ENCODE measurements around the gene HOXB2. TPM values are rescaled to one million over a fixed set of nuclear protein-coding genes. Genes with fewer than 3 reads are reported as not detected.

HOXB2 gene
- 1.3 to 3.7 TPM (median 2.0 TPM) in 3 replicates for total RNA-seq (2021)
- Bru-seq, nascent RNA, result percentile 45 among the genes with signal in this experiment
- long read RNA-seq, experiment 1, partial matches to known transcripts, result 0 of 1 reads
- long read RNA-seq, experiment 1, other reads (novel, unspliced or antisense), result 0 of 1 reads
- long read RNA-seq, experiment 2, partial matches to known transcripts, result 0 of 1 reads
- long read RNA-seq, experiment 2, other reads (novel, unspliced or antisense), result 0 of 1 reads
- long read RNA-seq, experiment 3, result 0 reads

- H3K9me3 Mint-ChIP-seq, result no peaks in the 10 kb centered on the region
- no peak for ATAC-seq
- CTCF ChIA-PET, result no interaction called here
- H3K36me3 Mint-ChIP-seq, result no peaks in the 10 kb centered on the region
- H3K27ac Mint-ChIP-seq, result no peak within 1 kb of the TSS
- H3K27me3 Mint-ChIP-seq (ENCODE audit: low read depth), result peaks cover 99% of the 10 kb centered on the region; the same call in 1 of the 2 replicates
- peaks cover 80% of the 10 kb centered on the region for H3K4me1 Mint-ChIP-seq
- peak within 1 kb of the TSS; percentile 69 for H3K4me3 Mint-ChIP-seq
- POLR2A ChIA-PET, result no interaction called here
- no peak for TF ChIP-seq AFF4 (CRISPR knock-in tag; IDR thresholded peaks at IDR 0.05; ENCODE audit: borderline replicate concordance)
- no peak for TF ChIP-seq ATF1 (CRISPR knock-in tag; IDR thresholded peaks at IDR 0.05)
- TF ChIP-seq ZNF138 (CRISPR knock-in tag; conservative IDR thresholded peaks at IDR 0.05), result no peak
- no peak for TF ChIP-seq HMGXB4 (CRISPR knock-in tag; IDR thresholded peaks at IDR 0.05)
- peak; percentile 41; the same call in 1 of the 2 replicates for TF ChIP-seq USF2 (CRISPR knock-in tag; IDR thresholded peaks at IDR 0.05)
- TF ChIP-seq MXD4 (CRISPR knock-in tag; IDR thresholded peaks at IDR 0.05; ENCODE audit: borderline replicate concordance), result no peak
- TF ChIP-seq STAT6 (CRISPR knock-in tag; conservative IDR thresholded peaks at IDR 0.05; ENCODE audit: low read depth), result no peak
- TF ChIP-seq PREB (CRISPR knock-in tag; IDR thresholded peaks at IDR 0.05; ENCODE audit: borderline replicate concordance), result no peak
- TF ChIP-seq NFYB (CRISPR knock-in tag; conservative IDR thresholded peaks at IDR 0.05; ENCODE audit: low read depth), result peak; percentile 55; the same call in 1 of the 2 replicates
- no peak for TF ChIP-seq CDX4 (CRISPR knock-in tag; IDR thresholded peaks at IDR 0.05; ENCODE audit: borderline replicate concordance)
- no peak for DNase-seq (ENCODE audit: low spot score)
These were observed at the start of gene HOXB2 for GRCh38 chr17:48545022-48545375. Gene HOXB2, minus strand, starts transcription at chr17:48545109. Its CDS starts 198 bp downstream, at chr17:48544911.

GRCh38 chr17:48593840-48594537 lies 49.1 kb upstream of the HOXB2 start:
- DNase-seq (ENCODE audit: low spot score) (peak; percentile 90), ATAC-seq (peak; percentile 20)
- H3K9me3 Mint-ChIP-seq, result no peaks in the 10 kb centered on the region
- peaks cover 2% of the 10 kb centered on the region; the same call in 1 of the 2 replicates for H3K36me3 Mint-ChIP-seq
- POLR2A ChIA-PET, result no interaction called here
- no peak overlapping the region for H3K27ac Mint-ChIP-seq
- peak overlapping the region; percentile 50 for H3K4me3 Mint-ChIP-seq
- peaks cover 55% of the 10 kb centered on the region for H3K4me1 Mint-ChIP-seq
- CTCF ChIA-PET, result interaction anchor here (0.7 to 2.5 kb wide), 25 partner anchors 11 to 378 kb away, joined by 3 to 15 read pairs (median 5); no protein-coding TSS in a partner anchor
- H3K27me3 Mint-ChIP-seq (ENCODE audit: low read depth), result peaks cover 100% of the 10 kb centered on the region; the same call in 1 of the 2 replicates
- no peak for TF ChIP-seq SP1 (CRISPR knock-in tag; conservative IDR thresholded peaks at IDR 0.05)
- no peak for TF ChIP-seq E2F4 (CRISPR knock-in tag; IDR thresholded peaks at IDR 0.05; ENCODE audit: borderline replicate concordance, low read depth)
- TF ChIP-seq CREB1 (CRISPR knock-in tag; IDR thresholded peaks at IDR 0.05), result no peak
- no peak for TF ChIP-seq RORB (CRISPR knock-in tag; IDR thresholded peaks at IDR 0.05)
- no peak for TF ChIP-seq AR (CRISPR knock-in tag; IDR thresholded peaks at IDR 0.05)

All from WTC11 (cell line).